Panc1 (cell line): Measurements from ENCODE around the gene USP49. TPM values are rescaled to one million over a fixed set of nuclear protein-coding genes. Genes with fewer than 3 reads are reported as not detected.

Experiments
- ATAC-seq: fragments of 200-7000 bp; cut with Tn5 transposase; 2 replicates; pipeline ENCODE4 v1.9.1; 2020; ENCODE audit warnings: mild to moderate bottlenecking, moderate library complexity
- BruUV-seq: library from RNA; stranded (reverse); fragments of 400-500 nt; replicated peaks from 2 replicates; lab custom pipeline; 2021; lab: Mats Ljungman, UMichigan
- CTCF ChIA-PET: fragments of 300-600 bp; sonication (Branson Sonifier 250); formaldehyde crosslinking; loops from one replicate; lab custom pipeline; 2022; ENCODE audit warnings: antibody characterized with exemption; lab: Charles Lee
- POLR2A ChIA-PET: fragments of 300-600 bp; sonication (Branson Sonifier 250); formaldehyde crosslinking; loops from one replicate; lab custom pipeline; 2022; ENCODE audit warnings: antibody characterized with exemption; lab: Charles Lee
- DNase-seq: peaks from one replicate; pipeline ENCODE4 v3.0.0-alpha.2; 2010; ENCODE audit warnings: low read depth, low spot score
- H3K27ac ChIP-seq: 2 replicates; pipeline ENCODE4 v1.5.1; 2011; ENCODE audit warnings: mild to moderate bottlenecking, low read length, inconsistent platforms
- H3K27me3 ChIP-seq: fragments of 200-500 bp; sonication (Bioruptor generic); 2 replicates; pipeline ENCODE4 v1.6.0; 2014; ENCODE audit warnings: low read length, inconsistent platforms; ENCODE audit not compliant: control insufficient read depth, insufficient read depth
- H3K36me3 ChIP-seq: fragments of 200-500 bp; sonication (Bioruptor generic); 2 replicates; pipeline ENCODE4 v1.5.1; 2014; ENCODE audit warnings: inconsistent platforms, mild to moderate bottlenecking, low read length, moderate library complexity; ENCODE audit not compliant: control insufficient read depth, insufficient read depth
- H3K4me1 ChIP-seq: 2 replicates; pipeline ENCODE4 v1.5.1; 2011; ENCODE audit warnings: inconsistent platforms, mild to moderate bottlenecking, low read length, moderate library complexity; ENCODE audit not compliant: control insufficient read depth, insufficient read depth
- H3K4me3 ChIP-seq, 2 experiments: 2 replicates each; pipeline ENCODE4 v1.5.1; 2011 to 2012; ENCODE audit warnings: low read depth in 2 of 2, low read length in 2 of 2, mild to moderate bottlenecking in 2 of 2, inconsistent platforms in 1 of 2, moderate library complexity in 1 of 2
- H3K9me3 ChIP-seq: fragments of 200-500 bp; sonication (Bioruptor generic); 2 replicates; pipeline ENCODE4 v1.5.1; 2014; ENCODE audit warnings: low read depth, mild to moderate bottlenecking, inconsistent platforms, low read length, moderate library complexity; ENCODE audit not compliant: control insufficient read depth, insufficient read depth
- CTCF ChIP-seq: fragments of 450-650 bp; IDR thresholded peaks from 2 replicates; pipeline ENCODE4 v1.5.1; 2017; ENCODE audit warnings: mild to moderate bottlenecking
- POLR2AphosphoS5 ChIP-seq: IDR thresholded peaks from 2 replicates; pipeline ENCODE4 v1.6.1; 2012; ENCODE audit warnings: mild to moderate bottlenecking, low read depth, low read length, moderate library complexity
- REST ChIP-seq, 2 experiments: IDR thresholded peaks; 2 replicates each; pipeline ENCODE4 v1.6.1; 2011 to 2012; ENCODE audit warnings: low read depth in 2 of 2, control low read depth in 1 of 2, low read length in 1 of 2, mild to moderate bottlenecking in 1 of 2, moderate library complexity in 1 of 2; ENCODE audit not compliant: insufficient read depth in 1 of 2
- SIN3A ChIP-seq: IDR thresholded peaks from 2 replicates; pipeline ENCODE4 v1.6.1; 2012; ENCODE audit warnings: low read depth, mild to moderate bottlenecking, low read length, moderate library complexity, borderline replicate concordance; ENCODE audit not compliant: insufficient read depth
- TCF7L2 ChIP-seq: IDR thresholded peaks from 2 replicates; pipeline ENCODE4 v1.6.1; 2011; ENCODE audit warnings: mild to moderate bottlenecking, low read depth, low read length, inconsistent platforms
- in situ Hi-C: cut with HindIII; loops from 2 replicates; pipeline ENCODE4 v1.10.0; 2016; ENCODE audit warnings: low sequenced_read_pairs, low pct_unique_long_range_greater_than_20kb
- intact Hi-C: fragments of 100-400 bp; cut with micrococcal nuclease; formaldehyde crosslinking; loops from one replicate; pipeline ENCODE4 v1.10.0; 2022; ENCODE audit not compliant: unreplicated experiment
- total RNA-seq: library from RNA; stranded (reverse); gene quantifications from one replicate; pipeline ENCODE4 v1.2.1, GENCODE V29; 2021; ENCODE audit not compliant: unreplicated experiment

Gene USP49
- total RNA-seq, 1 experiment from 2014 or later = 5.4 TPM

- in situ Hi-C loops = no loop called here
- no peaks in the 10 kb centered on the region for H3K9me3 ChIP-seq
- no peaks in the 10 kb centered on the region for H3K27me3 ChIP-seq
- no peak overlapping the region for H3K27ac ChIP-seq
- H3K36me3 ChIP-seq = no peaks in the 10 kb centered on the region
- CTCF ChIA-PET = no interaction called here
- H3K4me3 ChIP-seq = no peak overlapping the region
- BruUV-seq = no TSS peak
- intact Hi-C loops = no loop called here
- TF ChIP-seq SIN3A = no peak
- TF ChIP-seq POLR2AphosphoS5 = no peak
- no peak for TF ChIP-seq REST (IDR thresholded peaks at IDR 0.05; ENCODE audit: insufficient read depth in 1 of 2, low read depth in 2 of 2, low read length in 1 of 2)
- no peak for TF ChIP-seq CTCF
- no peak for TF ChIP-seq TCF7L2
- ATAC-seq (no peak), DNase-seq (no peak)
- POLR2A ChIA-PET = no interaction called here
- peaks cover 8% of the 10 kb centered on the region for H3K4me1 ChIP-seq
Measured at GRCh38 chr6:41769376-41769775, 125.8 kb downstream of the USP49 start.

DNA sequence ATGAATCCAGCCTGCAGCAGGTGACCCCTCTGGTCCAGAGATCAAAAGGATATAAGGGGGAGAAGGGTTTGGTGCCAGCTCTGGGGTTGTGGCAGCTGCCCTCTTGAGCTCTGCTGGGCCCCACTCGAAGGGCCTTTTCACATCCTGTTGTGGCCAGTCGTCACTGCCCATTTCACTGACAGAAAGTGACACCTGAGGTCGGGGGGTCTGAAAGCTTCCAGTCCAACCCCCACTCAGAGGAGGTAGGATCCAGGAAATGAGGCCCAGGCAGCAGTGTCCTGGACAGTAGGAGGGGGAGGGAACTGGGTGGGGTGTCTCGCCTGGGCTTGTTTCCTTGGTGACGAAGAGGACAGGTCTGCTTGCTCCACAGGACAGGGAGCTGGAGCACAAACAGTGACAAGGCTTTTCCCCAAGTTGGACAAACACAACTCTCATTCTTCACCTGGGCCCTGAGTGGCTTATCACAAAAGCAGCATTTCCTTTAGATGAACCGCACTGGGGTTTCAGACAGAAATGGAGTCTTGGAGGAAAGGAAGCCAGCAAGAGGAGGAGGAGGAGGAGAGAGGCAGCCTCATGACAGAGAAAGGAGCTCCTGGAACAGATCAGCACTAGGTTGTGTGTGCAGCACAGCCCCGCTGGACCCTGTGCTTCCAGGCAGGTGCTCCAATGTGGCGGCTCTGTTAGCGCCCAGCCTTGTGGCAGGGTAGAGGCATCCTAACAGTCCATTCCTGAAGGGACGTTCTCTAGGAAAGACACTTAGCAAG, 126.4 kb downstream of the USP49 start:
- Histone ChIP-seq H3K36me3 (no peaks in the 10 kb centered on the region), H3K9me3 (no peaks in the 10 kb centered on the region), H3K4me3 (no peak overlapping the region), H3K27ac (no peak overlapping the region), H3K4me1 (peaks cover 8% of the 10 kb centered on the region), H3K27me3 (no peaks in the 10 kb centered on the region)
- BruUV-seq = no TSS peak
- ATAC-seq = no peak
- DNase-seq = no peak
- CTCF ChIA-PET = no interaction called here
- POLR2A ChIA-PET = no interaction called here
- in situ Hi-C loops (no loop called here), intact Hi-C loops (no loop called here)
- TF ChIP-seq TCF7L2 (no peak), SIN3A (no peak), CTCF (no peak)
